HG02610 (cell line): ENCODE results near the gene FAM177A1.
A peak's percentile ranks its signal among the peaks of the same experiment; 100 is the strongest.

ENCODE experiments used
- ATAC-seq: cut with Tn5 transposase; IDR thresholded peaks from one replicate; pipeline ENCODE4 v1.9.1; 2021; ENCODE audit warnings: mild to moderate bottlenecking, moderate library complexity; ENCODE audit not compliant: unreplicated experiment

FAM177A1 gene

GRCh38 chr14:35122696-35123387 lies 76.8 kb downstream of the FAM177A1 start:
- peak; percentile 8 for ATAC-seq

DNA sequence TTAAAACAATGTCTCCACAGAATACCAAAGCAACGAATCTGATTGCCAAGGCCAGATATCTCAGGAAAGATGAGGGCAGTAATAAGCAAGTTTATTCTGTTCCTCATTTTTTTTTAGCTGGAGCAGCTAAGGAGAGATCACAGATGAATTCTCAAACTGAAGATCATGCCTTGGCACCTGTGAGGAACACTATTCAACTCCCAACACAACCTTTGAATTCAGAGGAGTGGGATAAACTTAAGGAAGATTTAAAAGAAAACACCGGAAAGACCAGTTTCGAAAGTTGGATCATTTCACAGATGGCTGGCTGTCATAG lies 77.3 kb downstream of the FAM177A1 start:
- ATAC-seq = no peak

GRCh38 chr14:35124127-35124526 lies 78.1 kb downstream of the FAM177A1 start:
- ATAC-seq = no peak
